ENCODE results near the gene RBM7. TPM values are rescaled to one million over a fixed set of nuclear protein-coding genes. Genes with fewer than 3 reads are reported as not detected.

Gene RBM7
- total and polyA plus RNA-seq, 2 of the 13 experiments (the other 11 are each of a cell fraction or from before 2014, with no cell fraction given), result 30.5 to 32.3 TPM

- TF ChIP-seq ZBTB40 (IDR thresholded peaks at IDR 0.05), result no peak
- TF ChIP-seq ZBTB40 (CRISPR knock-in tag; IDR thresholded peaks at IDR 0.05), result peak; percentile 53; the same call in 1 of the 2 replicates
- no peak for TF ChIP-seq DBP (CRISPR knock-in tag; IDR thresholded peaks at IDR 0.05; ENCODE audit: not compliant biosample characterization)
- 0 out of 2 replicates have a peak, but pooled peaks have one; percentile 10 for TF ChIP-seq ZMYM3 (CRISPR knock-in tag; IDR thresholded peaks at IDR 0.05)
- TF ChIP-seq NFE2L2 (IDR thresholded peaks at IDR 0.05; ENCODE audit: low read length), result no peak
- TF ChIP-seq HNRNPL (IDR thresholded peaks at IDR 0.05; ENCODE audit: low read depth, low read length), result no peak
- TF ChIP-seq DZIP1 (CRISPR knock-in tag; IDR thresholded peaks at IDR 0.05), result no peak
- 0 out of 2 replicates have a peak, but pooled peaks have one; percentile 56 for TF ChIP-seq ZNF678 (CRISPR knock-in tag; IDR thresholded peaks at IDR 0.05)
- TF ChIP-seq SRY (CRISPR knock-in tag; IDR thresholded peaks at IDR 0.05), result peak; percentile 67; the same call in 1 of the 2 replicates
- no peak; the same call in 1 of the 2 replicates for TF ChIP-seq ZNF747 (CRISPR knock-in tag; IDR thresholded peaks at IDR 0.05; ENCODE audit: borderline replicate concordance)
- no peak for TF ChIP-seq NFATC3 (CRISPR knock-in tag; IDR thresholded peaks at IDR 0.05)
These were observed 39.0 kb downstream of the RBM7 start, which contains the start of gene REXO2 (continued) for GRCh38 chr11:114439229-114440120.
